Motor neuron (in vitro differentiated cells): ENCODE measurements around the gene GAPDH. TPM values are rescaled to one million over a fixed set of nuclear protein-coding genes. Genes with fewer than 3 reads are reported as not detected.

Source experiments
- ATAC-seq, 8 experiments: fragments of 200-7000 bp; cut with Tn5 transposase; replicated peaks in 6 of 8; 2 replicates each; pipeline ENCODE4 v1.8.0; 2021; ENCODE audit warnings: mild to moderate bottlenecking in 8 of 8, moderate library complexity in 8 of 8
- H3K27ac ChIP-seq, 2 donors: fragments of 250-450 bp; sonication (Bioruptor Pico); 2 replicates each; pipeline ENCODE4 v1.9.0; 2021; ENCODE audit warnings: antibody characterized with exemption in 2 of 2, mild to moderate bottlenecking in 2 of 2, moderate library complexity in 1 of 2
- H3K4me1 ChIP-seq, 2 donors: fragments of 250-450 bp; sonication (Bioruptor Pico); replicated peaks in 1 of 2; 2 replicates each; pipeline ENCODE4 v1.6.1; 2021; ENCODE audit warnings: antibody characterized with exemption in 2 of 2, mild to moderate bottlenecking in 2 of 2, moderate library complexity in 1 of 2
- H3K4me3 ChIP-seq, 5 donors: fragments of 250-450 bp; sonication (Bioruptor Pico); 2 replicates each; pipeline ENCODE4 v1.9.0; 2021; ENCODE audit warnings: antibody characterized with exemption in 5 of 5, mild to moderate bottlenecking in 5 of 5, moderate library complexity in 4 of 5
- WGBS, 10 experiments: fragments of 450-650 bp; shearing (Covaris generic); methylation state at CpG; one replicate each; pipeline ENCODE4 v1.0.0; 2022; 5-methylcytosine and 5-hydroxymethylcytosine counted together
- in situ Hi-C, 9 experiments: fragments of 400-800 bp; cut with MboI; loops; one replicate each; pipeline ENCODE4 v1.15.0; 2021; ENCODE audit warnings: low sequenced_read_pairs in 9 of 9, low pct_unique_long_range_greater_than_20kb in 2 of 9; ENCODE audit not compliant: unreplicated experiment in 9 of 9
- total RNA-seq, 8 experiments: library from RNA; unstranded; fragments of 300-600 nt; gene quantifications; 2 replicates each; pipeline versions ENCODE4 v1.2.3 to v1.2.4, GENCODE V29; 2022

Gene GAPDH
- total RNA-seq, 8 experiments from 2014 or later, result 2,651 to 4,080 (median 3,703) TPM

- Histone ChIP-seq H3K4me3 (no peak overlapping the region), H3K4me1 (no peaks in the 10 kb centered on the region), H3K27ac (no peak overlapping the region)
- 0 to 100% (median 78%) methylated on average over 1 to 7 of the region's 7 CpGs for WGBS, 10 experiments
- no peak for ATAC-seq
- in situ Hi-C loops, result no loop called here
Measured at GRCh38 chr12:6508087-6508486, 26.2 kb upstream of the GAPDH start.

- in situ Hi-C loops, result no loop called here
- ATAC-seq, result no peak
- H3K27ac ChIP-seq, result no peak overlapping the region
- no peaks in the 10 kb centered on the region for H3K4me1 ChIP-seq
- no peak overlapping the region for H3K4me3 ChIP-seq
- WGBS, 10 experiments, result 77 to 100% (median 96%) methylated on average over 1 to 3 of the region's 3 CpGs; no CpG with 5 or more reads in 2 of the 10 experiments
Measured at GRCh38 chr12:6520186-6520585, 14.1 kb upstream of the GAPDH start.

GRCh38 chr12:6522193-6522592, 12.1 kb upstream of the GAPDH start:
- 62 to 100% (median 86%) methylated on average over 2 to 8 of the region's 10 CpGs; no CpG with 5 or more reads in 3 of the 10 experiments for WGBS, 10 experiments
- Histone ChIP-seq H3K27ac (no peak overlapping the region), H3K4me1 (no peaks in the 10 kb centered on the region), H3K4me3 (no peak overlapping the region)
- in situ Hi-C loops, result no loop called here
- ATAC-seq, result no peak

GRCh38 chr12:6523708-6524107, 10.6 kb upstream of the GAPDH start:
- H3K4me1 ChIP-seq, result peaks cover 0 to 7% of the 10 kb centered on the region in 2 donors
- H3K4me3 ChIP-seq, result no peak overlapping the region
- in situ Hi-C loops, result no loop called here
- 89 to 100% (median 100%) methylated on average over 1 to 3 of the region's 3 CpGs for WGBS, 10 experiments
- H3K27ac ChIP-seq, result no peak overlapping the region
- no peak for ATAC-seq

- Histone ChIP-seq H3K4me3 (no peak overlapping the region), H3K4me1 (peaks cover 5 to 12% of the 10 kb centered on the region in 2 donors), H3K27ac (no peak overlapping the region)
- in situ Hi-C loops, result no loop called here
- 94 to 100% (median 100%) methylated on average over 1 to 4 of the region's 5 CpGs; no CpG with 5 or more reads in 1 of the 10 experiments for WGBS, 10 experiments
- no peak for ATAC-seq
Measured at GRCh38 chr12:6524648-6525047, 9.7 kb upstream of the GAPDH start.

- in situ Hi-C loops, result no loop called here
- Histone ChIP-seq H3K4me1 (peaks cover 5 to 12% of the 10 kb centered on the region in 2 donors), H3K27ac (no peak overlapping the region), H3K4me3 (no peak overlapping the region)
- 93 to 100% (median 100%) methylated on average over 1 to 3 of the region's 7 CpGs; no CpG with 5 or more reads in 7 of the 10 experiments for WGBS, 10 experiments
- ATAC-seq, result no peak
Measured at GRCh38 chr12:6526201-6526600, 8.1 kb upstream of the GAPDH start.

- no peak overlapping the region for H3K27ac ChIP-seq
- H3K4me3 ChIP-seq, result no peak overlapping the region
- in situ Hi-C loops, result no loop called here
- H3K4me1 ChIP-seq, result peaks cover 11 to 19% of the 10 kb centered on the region in 2 donors
- WGBS, 10 experiments, result 18 to 97% (median 87%) methylated on average over 2 to 15 of the region's 19 CpGs; no CpG with 5 or more reads in 1 of the 10 experiments
- ATAC-seq, result no peak
Measured at GRCh38 chr12:6526766-6527525, 7.4 kb upstream of the GAPDH start.

- Histone ChIP-seq H3K27ac (no peak overlapping the region), H3K4me3 (no peak overlapping the region), H3K4me1 (peaks cover 16 to 25% of the 10 kb centered on the region in 2 donors)
- in situ Hi-C loops, result no loop called here
- 72 to 100% (median 95%) methylated on average over 1 to 3 of the region's 4 CpGs; no CpG with 5 or more reads in 2 of the 10 experiments for WGBS, 10 experiments
- no peak for ATAC-seq
Measured at GRCh38 chr12:6527711-6528110, 6.6 kb upstream of the GAPDH start.

- no peak for ATAC-seq
- Histone ChIP-seq H3K4me1 (peaks cover 20 to 29% of the 10 kb centered on the region in 2 donors), H3K27ac (no peak overlapping the region), H3K4me3 (no peak overlapping the region)
- in situ Hi-C loops, result no loop called here
- 78 to 97% (median 87%) methylated on average over 7 to 10 of the region's 17 CpGs; no CpG with 5 or more reads in 5 of the 10 experiments for WGBS, 10 experiments
Measured at GRCh38 chr12:6528539-6529235, 5.6 kb upstream of the GAPDH start.

- WGBS, 10 experiments, result 50% methylated on average over 2 of the region's 9 CpGs; no CpG with 5 or more reads in 9 of the 10 experiments
- in situ Hi-C loops, result no loop called here
- Histone ChIP-seq H3K27ac (peak overlapping the region in 1 of 2 donors; percentile 23), H3K4me1 (peaks cover 20 to 29% of the 10 kb centered on the region in 2 donors), H3K4me3 (no peak overlapping the region)
- ATAC-seq, result no peak
Measured at GRCh38 chr12:6529291-6529737, 5.0 kb upstream of the GAPDH start.

GRCh38 chr12:6530576-6531260, 3.6 kb upstream of the GAPDH start:
- H3K4me1 ChIP-seq, result peaks cover 21 to 30% of the 10 kb centered on the region in 2 donors
- in situ Hi-C loops, result no loop called here
- H3K4me3 ChIP-seq, result no peak overlapping the region
- no peak for ATAC-seq
- WGBS, 10 experiments, result 43 to 100% (median 94%) methylated on average over 1 to 14 of the region's 18 CpGs; no CpG with 5 or more reads in 1 of the 10 experiments
- no peak overlapping the region for H3K27ac ChIP-seq

- H3K4me3 ChIP-seq, result peak overlapping the region; percentile 61 to 89 (median 79)
- ATAC-seq, result peak; percentile 1 to 66 (median 59)
- in situ Hi-C loops, result no loop called here
- 0 to 100% (median 28%) methylated on average over 1 to 12 of the region's 20 CpGs; no CpG with 5 or more reads in 4 of the 10 experiments for WGBS, 10 experiments
- peaks cover 29 to 39% of the 10 kb centered on the region in 2 donors for H3K4me1 ChIP-seq
- peak overlapping the region; percentile 92 to 94 for H3K27ac ChIP-seq
Measured at GRCh38 chr12:6532051-6532926, 2.0 kb upstream of the GAPDH start.
